GM12892 (cell line): Measurements from ENCODE around the gene HSDL2.
"Not testable (repeated sequence)": the region's sequence is repeated elsewhere in the genome, so short reads cannot be mapped to it uniquely, and the experiment has no call there.

ENCODE experiments used
- POLR2A ChIP-seq: IDR thresholded peaks from 2 replicates; pipeline ENCODE4 v1.6.1; 2011; ENCODE audit warnings: low read depth, low read length, control low read depth
- POLR2AphosphoS5 ChIP-seq: IDR thresholded peaks from 2 replicates; pipeline ENCODE4 v1.6.1; 2011; ENCODE audit warnings: low read depth, low read length, control low read depth
- TAF1 ChIP-seq: IDR thresholded peaks from 2 replicates; pipeline ENCODE4 v1.6.1; 2011; ENCODE audit warnings: low read depth, mild to moderate bottlenecking, control low read depth, low read length, borderline replicate concordance

DNA sequence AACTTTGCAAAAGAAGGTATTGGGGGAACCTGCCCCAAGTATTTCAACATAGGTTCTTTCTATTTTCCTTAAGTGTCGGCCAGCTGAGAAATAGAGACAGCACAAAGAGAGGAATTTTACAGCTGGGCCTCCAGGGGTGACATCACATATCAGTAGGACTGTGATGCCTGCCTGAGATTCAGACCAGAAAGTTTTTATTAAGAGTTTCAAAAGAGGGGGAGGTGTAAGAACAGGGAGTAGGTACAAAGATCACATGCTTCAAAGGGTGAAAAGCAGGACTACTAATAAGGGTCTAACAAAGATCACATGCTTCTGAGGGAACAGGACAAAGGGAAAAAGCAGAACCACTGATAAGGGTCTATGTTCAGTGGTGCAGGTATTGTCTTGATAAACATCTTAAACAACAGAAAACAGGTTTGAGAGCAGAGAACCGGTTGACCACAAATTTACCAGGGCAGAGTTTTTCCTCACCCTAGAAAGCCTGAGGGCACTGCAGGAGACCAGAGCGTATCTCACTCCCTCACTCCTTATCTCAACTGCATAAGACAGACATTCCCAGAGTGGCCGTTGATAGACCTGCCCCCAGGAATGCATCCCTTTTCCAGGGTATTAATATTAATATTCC lies 12.1 kb downstream of the HSDL2 start:
- not testable (repeated sequence) for TF ChIP-seq POLR2A, POLR2AphosphoS5, TAF1
